Mammary epithelial cell (primary cell): ENCODE results near the gene CALHM2.

Source experiments
- CTCF ChIP-seq, 2 donors: IDR thresholded peaks in 1 of 2; conservative IDR thresholded peaks in 1 of 2; 2 replicates each; pipeline ENCODE4 v1.5.1; 2011 to 2012; ENCODE audit warnings: inconsistent platforms in 2 of 2, low read length in 2 of 2, mild to moderate bottlenecking in 2 of 2, control low read depth in 1 of 2, low read depth in 1 of 2; ENCODE audit not compliant: insufficient read depth in 1 of 2; ENCODE audit errors: extremely low read depth in 1 of 2
- EZH2 ChIP-seq: IDR thresholded peaks from 2 replicates; pipeline ENCODE4 v1.6.1; 2012; ENCODE audit warnings: low read length, inconsistent platforms, borderline replicate concordance

- no peak for TF ChIP-seq CTCF (conservative IDR thresholded peaks at IDR 0.05 in 1 of 2, IDR thresholded peaks at IDR 0.05 in 1 of 2; ENCODE audit: extremely low read depth in 1 of 2, insufficient read depth in 1 of 2, low read depth in 1 of 2, low read length in 2 of 2)
- TF ChIP-seq EZH2, result no peak
Observed at GRCh38 chr10:103443475-103444185, 8.5 kb downstream of the CALHM2 start.
